ENCODE results near the gene MIF.
"Not testable (repeated sequence)": the region's sequence is repeated elsewhere in the genome, so short reads cannot be mapped to it uniquely, and the experiment has no call there.

The MIF gene

DNA sequence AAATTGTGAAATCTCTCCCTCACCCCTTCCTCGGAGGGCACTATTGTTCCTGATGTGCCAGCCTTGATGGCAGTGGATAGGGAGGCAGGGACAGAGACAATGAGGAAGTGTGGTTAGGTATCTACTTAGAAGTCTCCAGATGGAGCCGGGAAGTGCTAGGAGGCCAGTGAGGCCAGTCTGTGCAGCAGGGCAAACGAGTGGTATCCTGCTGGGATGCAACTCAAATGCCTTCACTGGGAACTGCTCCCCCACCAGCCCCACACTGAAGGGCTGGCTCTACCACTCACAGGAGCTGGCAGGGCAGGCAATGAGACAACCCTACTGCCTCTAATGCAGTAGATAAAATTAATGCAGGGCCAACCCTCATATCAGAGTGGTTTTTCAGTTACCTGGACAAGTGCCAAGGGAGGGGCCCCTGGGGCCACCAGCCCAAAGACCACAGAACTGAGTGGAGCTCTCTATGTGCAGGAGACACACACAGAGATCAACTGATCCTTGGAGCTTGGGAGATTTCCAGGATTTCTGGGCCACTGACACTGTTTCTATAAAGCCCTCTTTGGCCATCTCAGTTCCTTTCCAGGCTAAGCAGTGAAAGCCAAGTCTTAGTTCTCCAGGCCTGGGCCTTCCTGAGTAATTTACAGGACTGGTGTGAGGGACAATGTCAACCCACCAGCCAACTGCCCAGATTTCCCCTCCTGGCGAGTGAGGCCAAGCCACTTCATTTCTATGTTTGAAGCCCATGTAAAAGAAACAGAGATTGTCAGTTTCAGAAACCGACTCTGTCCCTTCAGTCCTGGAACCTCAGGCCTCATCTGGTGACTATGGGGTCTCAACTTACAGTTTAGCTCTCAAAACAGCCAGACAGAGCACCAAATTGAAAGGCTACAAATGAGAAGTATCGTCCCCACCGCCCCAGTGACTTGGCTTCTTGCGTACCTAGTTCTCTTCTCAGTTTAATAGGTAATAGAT is 4.1 kb downstream of the MIF start:
- ATAC-seq = no peak
- TF ChIP-seq, protein P1, sequence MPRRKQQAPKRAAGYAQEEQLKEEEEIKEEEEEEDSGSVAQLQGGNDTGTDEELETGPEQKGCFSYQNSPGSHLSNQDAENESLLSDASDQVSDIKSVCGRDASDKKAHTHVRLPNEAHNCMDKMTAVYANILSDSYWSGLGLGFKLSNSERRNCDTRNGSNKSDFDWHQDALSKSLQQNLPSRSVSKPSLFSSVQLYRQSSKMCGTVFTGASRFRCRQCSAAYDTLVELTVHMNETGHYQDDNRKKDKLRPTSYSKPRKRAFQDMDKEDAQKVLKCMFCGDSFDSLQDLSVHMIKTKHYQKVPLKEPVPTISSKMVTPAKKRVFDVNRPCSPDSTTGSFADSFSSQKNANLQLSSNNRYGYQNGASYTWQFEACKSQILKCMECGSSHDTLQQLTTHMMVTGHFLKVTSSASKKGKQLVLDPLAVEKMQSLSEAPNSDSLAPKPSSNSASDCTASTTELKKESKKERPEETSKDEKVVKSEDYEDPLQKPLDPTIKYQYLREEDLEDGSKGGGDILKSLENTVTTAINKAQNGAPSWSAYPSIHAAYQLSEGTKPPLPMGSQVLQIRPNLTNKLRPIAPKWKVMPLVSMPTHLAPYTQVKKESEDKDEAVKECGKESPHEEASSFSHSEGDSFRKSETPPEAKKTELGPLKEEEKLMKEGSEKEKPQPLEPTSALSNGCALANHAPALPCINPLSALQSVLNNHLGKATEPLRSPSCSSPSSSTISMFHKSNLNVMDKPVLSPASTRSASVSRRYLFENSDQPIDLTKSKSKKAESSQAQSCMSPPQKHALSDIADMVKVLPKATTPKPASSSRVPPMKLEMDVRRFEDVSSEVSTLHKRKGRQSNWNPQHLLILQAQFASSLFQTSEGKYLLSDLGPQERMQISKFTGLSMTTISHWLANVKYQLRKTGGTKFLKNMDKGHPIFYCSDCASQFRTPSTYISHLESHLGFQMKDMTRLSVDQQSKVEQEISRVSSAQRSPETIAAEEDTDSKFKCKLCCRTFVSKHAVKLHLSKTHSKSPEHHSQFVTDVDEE (CRISPR knock-in tag; IDR thresholded peaks at IDR 0.05) = no peak
- TF ChIP-seq BACH2 (CRISPR knock-in tag; IDR thresholded peaks at IDR 0.05; ENCODE audit: borderline replicate concordance) (no peak), SNAI2 (CRISPR knock-in tag; IDR thresholded peaks at IDR 0.05) (no peak), ISL1 (CRISPR knock-in tag; IDR thresholded peaks at IDR 0.05) (no peak), ESRRG (CRISPR knock-in tag; IDR thresholded peaks at IDR 0.05) (no peak), ZFP3 (CRISPR knock-in tag; IDR thresholded peaks at IDR 0.05) (no peak), PPARA (CRISPR knock-in tag; IDR thresholded peaks at IDR 0.05; ENCODE audit: borderline replicate concordance) (no peak), CSDC2 (CRISPR knock-in tag; IDR thresholded peaks at IDR 0.05) (no peak), ZNF565 (CRISPR knock-in tag; conservative IDR thresholded peaks at IDR 0.05; ENCODE audit: low read depth) (no peak), ZC3H10 (CRISPR knock-in tag; IDR thresholded peaks at IDR 0.05) (no peak), ARNTL (CRISPR knock-in tag; IDR thresholded peaks at IDR 0.05; ENCODE audit: borderline replicate concordance, low read depth) (no peak)
- TF ChIP-seq, protein P2, sequence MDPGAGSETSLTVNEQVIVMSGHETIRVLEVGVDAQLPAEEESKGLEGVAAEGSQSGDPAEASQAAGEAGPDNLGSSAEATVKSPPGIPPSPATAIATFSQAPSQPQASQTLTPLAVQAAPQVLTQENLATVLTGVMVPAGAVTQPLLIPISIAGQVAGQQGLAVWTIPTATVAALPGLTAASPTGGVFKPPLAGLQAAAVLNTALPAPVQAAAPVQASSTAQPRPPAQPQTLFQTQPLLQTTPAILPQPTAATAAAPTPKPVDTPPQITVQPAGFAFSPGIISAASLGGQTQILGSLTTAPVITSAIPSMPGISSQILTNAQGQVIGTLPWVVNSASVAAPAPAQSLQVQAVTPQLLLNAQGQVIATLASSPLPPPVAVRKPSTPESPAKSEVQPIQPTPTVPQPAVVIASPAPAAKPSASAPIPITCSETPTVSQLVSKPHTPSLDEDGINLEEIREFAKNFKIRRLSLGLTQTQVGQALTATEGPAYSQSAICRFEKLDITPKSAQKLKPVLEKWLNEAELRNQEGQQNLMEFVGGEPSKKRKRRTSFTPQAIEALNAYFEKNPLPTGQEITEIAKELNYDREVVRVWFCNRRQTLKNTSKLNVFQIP (CRISPR knock-in tag; IDR thresholded peaks at IDR 0.05; ENCODE audit: borderline replicate concordance, low read depth) = no peak
- TF ChIP-seq, protein P3, sequence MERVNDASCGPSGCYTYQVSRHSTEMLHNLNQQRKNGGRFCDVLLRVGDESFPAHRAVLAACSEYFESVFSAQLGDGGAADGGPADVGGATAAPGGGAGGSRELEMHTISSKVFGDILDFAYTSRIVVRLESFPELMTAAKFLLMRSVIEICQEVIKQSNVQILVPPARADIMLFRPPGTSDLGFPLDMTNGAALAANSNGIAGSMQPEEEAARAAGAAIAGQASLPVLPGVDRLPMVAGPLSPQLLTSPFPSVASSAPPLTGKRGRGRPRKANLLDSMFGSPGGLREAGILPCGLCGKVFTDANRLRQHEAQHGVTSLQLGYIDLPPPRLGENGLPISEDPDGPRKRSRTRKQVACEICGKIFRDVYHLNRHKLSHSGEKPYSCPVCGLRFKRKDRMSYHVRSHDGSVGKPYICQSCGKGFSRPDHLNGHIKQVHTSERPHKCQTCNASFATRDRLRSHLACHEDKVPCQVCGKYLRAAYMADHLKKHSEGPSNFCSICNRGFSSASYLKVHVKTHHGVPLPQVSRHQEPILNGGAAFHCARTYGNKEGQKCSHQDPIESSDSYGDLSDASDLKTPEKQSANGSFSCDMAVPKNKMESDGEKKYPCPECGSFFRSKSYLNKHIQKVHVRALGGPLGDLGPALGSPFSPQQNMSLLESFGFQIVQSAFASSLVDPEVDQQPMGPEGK (CRISPR knock-in tag; IDR thresholded peaks at IDR 0.05; ENCODE audit: borderline replicate concordance) = no peak
- TF ChIP-seq, protein P4, sequence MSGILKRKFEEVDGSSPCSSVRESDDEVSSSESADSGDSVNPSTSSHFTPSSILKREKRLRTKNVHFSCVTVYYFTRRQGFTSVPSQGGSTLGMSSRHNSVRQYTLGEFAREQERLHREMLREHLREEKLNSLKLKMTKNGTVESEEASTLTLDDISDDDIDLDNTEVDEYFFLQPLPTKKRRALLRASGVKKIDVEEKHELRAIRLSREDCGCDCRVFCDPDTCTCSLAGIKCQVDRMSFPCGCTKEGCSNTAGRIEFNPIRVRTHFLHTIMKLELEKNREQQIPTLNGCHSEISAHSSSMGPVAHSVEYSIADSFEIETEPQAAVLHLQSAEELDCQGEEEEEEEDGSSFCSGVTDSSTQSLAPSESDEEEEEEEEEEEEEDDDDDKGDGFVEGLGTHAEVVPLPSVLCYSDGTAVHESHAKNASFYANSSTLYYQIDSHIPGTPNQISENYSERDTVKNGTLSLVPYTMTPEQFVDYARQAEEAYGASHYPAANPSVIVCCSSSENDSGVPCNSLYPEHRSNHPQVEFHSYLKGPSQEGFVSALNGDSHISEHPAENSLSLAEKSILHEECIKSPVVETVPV (CRISPR knock-in tag; IDR thresholded peaks at IDR 0.05) = no peak

DNA sequence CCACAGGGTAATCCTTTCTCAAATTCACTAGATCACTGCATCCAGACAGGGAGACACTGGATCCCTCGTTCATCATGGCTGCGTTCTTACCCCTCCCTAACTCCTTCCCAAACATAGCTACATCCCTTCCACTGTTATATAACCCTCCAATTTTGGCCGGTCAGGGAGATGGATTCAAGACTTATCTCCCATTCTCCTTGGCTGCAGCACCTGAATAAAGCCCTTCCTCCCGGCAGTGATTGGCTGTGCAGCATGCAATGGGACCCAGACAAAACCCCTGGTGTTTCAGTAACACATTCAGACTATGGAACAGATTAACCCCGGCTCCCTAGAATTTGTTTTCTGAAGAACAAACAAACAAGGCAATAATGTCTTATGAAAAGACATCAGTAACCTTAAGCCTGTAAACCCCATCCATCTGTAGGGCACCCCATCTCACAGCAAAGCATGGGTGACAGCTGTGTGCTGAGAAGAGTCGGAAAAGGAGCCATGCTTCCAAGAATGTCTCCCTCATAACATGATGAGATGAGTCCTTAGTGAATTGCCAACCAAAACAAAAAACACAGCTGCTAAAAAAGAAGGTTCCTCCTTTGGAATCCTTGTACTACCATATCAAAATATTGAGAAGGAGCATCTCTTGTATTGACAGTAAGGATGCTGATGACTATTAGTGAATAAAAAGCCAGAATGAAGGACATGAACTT is 5.0 kb downstream of the MIF start:
- TF ChIP-seq ZC3H10 (CRISPR knock-in tag; IDR thresholded peaks at IDR 0.05) = no peak
- no peak for ATAC-seq

DNA sequence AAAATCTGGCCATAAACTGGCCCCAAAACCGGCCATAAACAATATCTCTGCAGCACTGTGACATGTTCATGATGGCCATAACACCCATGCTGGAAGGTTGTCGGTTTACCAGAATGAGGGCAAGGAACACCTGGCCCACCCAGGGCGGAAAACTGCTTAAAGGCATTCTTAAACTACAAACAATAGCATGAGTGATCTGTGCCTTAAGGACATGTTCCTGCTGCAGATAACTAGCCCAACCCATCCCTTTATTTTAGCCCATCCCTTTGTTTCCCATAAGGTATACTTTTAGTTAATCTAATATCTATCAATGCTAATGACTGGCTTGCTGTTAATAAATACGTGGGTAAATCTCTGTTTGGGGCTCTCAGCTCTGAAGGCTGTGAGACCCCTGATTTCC is 6.0 kb downstream of the MIF start:
- not testable (repeated sequence) for ATAC-seq

DNA sequence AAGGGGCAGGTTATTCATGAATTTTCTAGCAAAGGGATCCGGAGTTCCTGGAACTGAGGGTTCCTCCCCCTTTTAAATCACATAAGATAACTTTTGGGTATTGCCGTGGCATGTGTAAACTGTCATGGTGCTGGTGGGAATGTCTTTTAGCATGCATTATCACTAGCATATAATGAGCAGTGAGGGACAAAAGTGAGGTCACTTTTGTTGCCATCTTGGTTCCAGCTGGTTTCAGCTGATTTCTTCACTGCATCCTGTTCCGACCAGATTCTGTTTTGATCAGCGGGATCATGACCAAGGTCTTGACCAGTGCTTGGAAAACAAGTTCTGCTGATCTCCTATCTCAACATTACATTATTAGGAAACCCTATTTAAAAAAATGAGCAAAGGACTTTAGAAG is 7.4 kb downstream of the MIF start:
- no peak for ATAC-seq
- no peak for TF ChIP-seq ZNF8 (CRISPR knock-in tag; IDR thresholded peaks at IDR 0.05)
- no peak for TF ChIP-seq SNAI2 (CRISPR knock-in tag; IDR thresholded peaks at IDR 0.05)
- no peak for TF ChIP-seq CSDC2 (CRISPR knock-in tag; IDR thresholded peaks at IDR 0.05)
- TF ChIP-seq GLIS3 (CRISPR knock-in tag; IDR thresholded peaks at IDR 0.05) = no peak
- TF ChIP-seq PPARA (CRISPR knock-in tag; IDR thresholded peaks at IDR 0.05; ENCODE audit: borderline replicate concordance) = no peak
- no peak for TF ChIP-seq ZFP30 (CRISPR knock-in tag; IDR thresholded peaks at IDR 0.05)
- TF ChIP-seq, protein P2 (CRISPR knock-in tag; IDR thresholded peaks at IDR 0.05; ENCODE audit: borderline replicate concordance, low read depth) = no peak
- TF ChIP-seq, protein P4 (CRISPR knock-in tag; IDR thresholded peaks at IDR 0.05) = no peak
- no peak for TF ChIP-seq OSR1 (CRISPR knock-in tag; IDR thresholded peaks at IDR 0.05)
- no peak for TF ChIP-seq TCF4 (CRISPR knock-in tag; IDR thresholded peaks at IDR 0.05; ENCODE audit: borderline replicate concordance)
- TF ChIP-seq ARNTL (CRISPR knock-in tag; IDR thresholded peaks at IDR 0.05; ENCODE audit: borderline replicate concordance, low read depth) = no peak
- no peak for TF ChIP-seq ESRRG (CRISPR knock-in tag; IDR thresholded peaks at IDR 0.05)
- TF ChIP-seq TOX (CRISPR knock-in tag; IDR thresholded peaks at IDR 0.05; ENCODE audit: borderline replicate concordance) = no peak
- TF ChIP-seq, protein P3 (CRISPR knock-in tag; IDR thresholded peaks at IDR 0.05; ENCODE audit: borderline replicate concordance) = no peak
- TF ChIP-seq ZFP3 (CRISPR knock-in tag; IDR thresholded peaks at IDR 0.05) = no peak
- TF ChIP-seq ISL1 (CRISPR knock-in tag; IDR thresholded peaks at IDR 0.05) = no peak

Measured in SK-N-SH treated with all-trans-retinoic acid at 6 μM for 48 hours (cell line).